Heart left ventricle (tissue), 16 donors: Measurements from ENCODE around the gene NUP35. TPM values are rescaled to one million over a fixed set of nuclear protein-coding genes. Genes with fewer than 3 reads are reported as not detected.
"Not testable (repeated sequence)": the region's sequence is repeated elsewhere in the genome, so short reads cannot be mapped to it uniquely, and the experiment has no call there.

Experiments used
- ATAC-seq, 4 donors: fragments of 200-7000 bp; cut with Tn5 transposase; one replicate each; pipeline ENCODE4 v1.9.1; 2020 to 2022; ENCODE audit warnings: moderate library complexity in 4 of 4, mild to moderate bottlenecking in 3 of 4, moderate number of reproducible peaks in 1 of 4
- DNase-seq, 5 donors: peaks; one replicate each; pipeline ENCODE4 v3.0.0-alpha.2; 2020
- H3K27ac ChIP-seq, 12 donors: fragments of 200-600 bp; sonication (generic) in 4 of 12; one replicate each; pipeline versions ENCODE4 v1.5.0 to v1.8.0; 2016 to 2022; ENCODE audit warnings: mild to moderate bottlenecking in 2 of 12
- H3K27me3 ChIP-seq, 9 donors: fragments of 200-600 bp; sonication (generic) in 2 of 9; one replicate each; pipeline versions ENCODE4 v1.5.1 to v1.8.0; 2016 to 2022; ENCODE audit warnings: mild to moderate bottlenecking in 3 of 9
- H3K36me3 ChIP-seq, 9 donors: fragments of 200-600 bp; sonication (generic) in 2 of 9; one replicate each; pipeline versions ENCODE4 v1.5.0 to v1.8.0; 2018 to 2022; ENCODE audit warnings: mild to moderate bottlenecking in 2 of 9
- H3K4me1 ChIP-seq, 12 donors: fragments of 200-600 bp; sonication (generic) in 4 of 12; one replicate each; pipeline versions ENCODE4 v1.5.0 to v1.8.0; 2016 to 2022; ENCODE audit warnings: mild to moderate bottlenecking in 3 of 12
- H3K4me3 ChIP-seq, 12 donors: fragments of 200-600 bp; sonication (generic) in 4 of 12; one replicate each; pipeline versions ENCODE4 v1.5.0 to v1.8.0; 2017 to 2022; ENCODE audit warnings: mild to moderate bottlenecking in 9 of 12, moderate library complexity in 4 of 12
- H3K9me3 ChIP-seq, 12 donors: fragments of 200-600 bp; sonication (generic) in 4 of 12; one replicate each; pipeline versions ENCODE4 v1.5.0 to v1.8.0; 2016 to 2022; ENCODE audit warnings: mild to moderate bottlenecking in 1 of 12
- POLR2A ChIP-seq, 2 donors: fragments of 450-650 bp; IDR thresholded peaks; one replicate each; pipeline ENCODE4 v1.6.1; 2017; ENCODE audit warnings: antibody characterized with exemption in 2 of 2, mild to moderate bottlenecking in 2 of 2, moderate library complexity in 2 of 2
- WGBS, 4 donors: extraction: QIAGEN DNeasy Blood & Tissue Kit in 2 of 4; methylation state at CpG; one replicate each; pipeline versions ENCODE4 v1.1.5 to v1.1.7; 2013 to 2018; 5-methylcytosine and 5-hydroxymethylcytosine counted together
- intact Hi-C, 10 donors: fragments of 100-400 bp; cut with DNase I; formaldehyde crosslinking; loops; one replicate each; pipeline versions ENCODE4 v1.11.1 to v1.14.2; 2022
- polyA plus RNA-seq, 2 donors: library from polyadenylated mRNA; stranded (reverse); fragments of 200-250 nt; gene quantifications; one replicate each; pipeline ENCODE4 v1.2.3, GENCODE V29; 2013
- total RNA-seq, 9 donors: library from RNA; depleted of rRNA in 2 of 9; stranded (reverse); fragments of >200 nt in 2 of 9; fragmentation: NEBNext Ultra II Directional in 3 of 9; extraction: Animal tissue kit (Norgen Biotek cat#: 25700) in 3 of 9; gene quantifications; one replicate each; pipeline versions ENCODE4 v1.1.0 to v1.2.4, GENCODE V29; 2016 to 2023
- TF ChIP-seq, protein P1 (sequence below), 12 donors: fragments of 200-600 bp; sonication (generic) in 4 of 12; IDR thresholded peaks; one replicate each; pipeline versions ENCODE4 v1.5.0 to v1.8.0; 2018 to 2022; ENCODE audit warnings: antibody characterized with exemption in 12 of 12, mild to moderate bottlenecking in 5 of 12
- donor health status: ischemic (EF 13 %, LVEDD 7.1; RV severe dilation, severe dysfunction).
- donor health status: healthy with polysubstance abuse.
- donor health status: DM: no; HTN: yes; CAD: no.
- donor health status: DM: no; HTN: no; CAD: no.
- donor health status: ischemic (EF 25% LVEDD 6.9; RV normal size, moderate dysfunction).
- donor health status: ischemic (EF 25% LVEDD 5.7; RV mildly dilated, moderate dysfunction).
- donor health status: healthy.
- donor health status: DM: yes; HTN: yes; CAD: no.
- donor health status: ischemic (EF 35%, LVEDD 5.7; RV mildly dilated, moderate dysfunction).
- donor health status: nonischemic (EF 11% LVEDD 7.7; RV severe dilation, severe dysfunction).
- donor health status: DM: yes; HTN: yes; CAD: no.
- donor health status: PGD.
- donor health status: ischemic (EF 29% LVEDD 5.4; RV normal size, mild dysfunction).
- donor health status: nonischemic (EF 23%, LVEDD 6.1; RV moderate dilation, normal function).

NUP35 gene
- total and polyA plus RNA-seq, 11 donors, result 5.4 to 14.4 (median 8.0) TPM

DNA sequence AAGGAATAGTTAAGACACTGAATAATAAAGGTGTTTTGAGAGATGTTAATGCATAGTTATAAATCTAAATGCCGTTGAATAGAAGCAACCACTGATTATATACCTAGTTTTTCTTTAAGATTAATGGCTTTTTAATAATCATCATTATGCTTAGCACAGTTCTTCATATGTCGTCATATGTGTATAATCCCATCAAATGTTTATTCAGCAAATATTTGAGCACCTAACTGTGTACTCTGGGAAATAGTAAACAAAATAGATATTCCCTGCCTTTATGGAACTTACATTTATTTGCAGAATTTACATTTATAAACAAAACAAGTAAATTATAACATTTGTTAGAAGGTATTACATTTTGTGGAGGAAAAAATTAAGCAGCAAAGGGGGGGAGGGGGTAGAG is 9.8 kb downstream of the NUP35 start:
- Histone ChIP-seq H3K36me3 (peaks cover 0 to 54% (median 36%) of the 10 kb centered on the region in 9 donors), H3K27ac (no peak overlapping the region), H3K27me3 (no peaks in the 10 kb centered on the region), H3K4me1 (no peaks in the 10 kb centered on the region), H3K4me3 (no peak overlapping the region), H3K9me3 (no peaks in the 10 kb centered on the region)
- DNase-seq (no peak), ATAC-seq (no peak)
- intact Hi-C loops, result no loop called here
- WGBS, 4 donors, result 71 to 99% (median 96%) methylated on average over 2 of the region's 2 CpGs
- no peak for TF ChIP-seq POLR2A (IDR thresholded peaks at IDR 0.05)
- TF ChIP-seq, protein P1, sequence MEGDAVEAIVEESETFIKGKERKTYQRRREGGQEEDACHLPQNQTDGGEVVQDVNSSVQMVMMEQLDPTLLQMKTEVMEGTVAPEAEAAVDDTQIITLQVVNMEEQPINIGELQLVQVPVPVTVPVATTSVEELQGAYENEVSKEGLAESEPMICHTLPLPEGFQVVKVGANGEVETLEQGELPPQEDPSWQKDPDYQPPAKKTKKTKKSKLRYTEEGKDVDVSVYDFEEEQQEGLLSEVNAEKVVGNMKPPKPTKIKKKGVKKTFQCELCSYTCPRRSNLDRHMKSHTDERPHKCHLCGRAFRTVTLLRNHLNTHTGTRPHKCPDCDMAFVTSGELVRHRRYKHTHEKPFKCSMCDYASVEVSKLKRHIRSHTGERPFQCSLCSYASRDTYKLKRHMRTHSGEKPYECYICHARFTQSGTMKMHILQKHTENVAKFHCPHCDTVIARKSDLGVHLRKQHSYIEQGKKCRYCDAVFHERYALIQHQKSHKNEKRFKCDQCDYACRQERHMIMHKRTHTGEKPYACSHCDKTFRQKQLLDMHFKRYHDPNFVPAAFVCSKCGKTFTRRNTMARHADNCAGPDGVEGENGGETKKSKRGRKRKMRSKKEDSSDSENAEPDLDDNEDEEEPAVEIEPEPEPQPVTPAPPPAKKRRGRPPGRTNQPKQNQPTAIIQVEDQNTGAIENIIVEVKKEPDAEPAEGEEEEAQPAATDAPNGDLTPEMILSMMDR (IDR thresholded peaks at IDR 0.05), result no peak

DNA sequence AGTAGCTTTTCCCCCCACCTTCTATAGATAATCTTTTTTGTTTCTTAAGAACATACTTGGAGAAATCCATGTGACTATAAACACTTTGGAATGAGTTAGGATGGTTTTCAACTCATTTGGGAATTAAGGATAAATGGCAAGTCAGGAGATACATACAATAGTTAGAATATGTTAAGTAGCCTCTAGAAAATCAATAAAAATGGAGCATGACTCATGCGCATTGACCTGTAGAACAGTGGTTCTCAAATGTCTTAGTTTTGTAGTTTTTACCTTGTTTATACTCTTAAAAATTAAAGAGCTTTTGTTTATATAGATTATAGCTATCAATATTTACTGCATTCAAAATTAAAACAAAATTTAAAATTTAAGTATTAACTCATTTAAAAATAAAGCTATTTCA is 24.7 kb downstream of the NUP35 start:
- Histone ChIP-seq H3K4me3 (no peak overlapping the region), H3K27ac (no peak overlapping the region), H3K36me3 (peaks cover 0 to 28% (median 10%) of the 10 kb centered on the region in 9 donors), H3K4me1 (peaks cover 0 to 19% (median 4%) of the 10 kb centered on the region in 12 donors), H3K27me3 (no peaks in the 10 kb centered on the region), H3K9me3 (peaks cover 0 to 6% (median 0%) of the 10 kb centered on the region in 12 donors)
- TF ChIP-seq POLR2A (IDR thresholded peaks at IDR 0.05), result no peak
- TF ChIP-seq, protein P1 (IDR thresholded peaks at IDR 0.05), result no peak
- DNase-seq, result no peak
- WGBS, 4 donors, result 95 to 100% (median 98%) methylated on average over 1 of the region's 1 CpG
- ATAC-seq, result no peak
- intact Hi-C loops, result no loop called here

DNA sequence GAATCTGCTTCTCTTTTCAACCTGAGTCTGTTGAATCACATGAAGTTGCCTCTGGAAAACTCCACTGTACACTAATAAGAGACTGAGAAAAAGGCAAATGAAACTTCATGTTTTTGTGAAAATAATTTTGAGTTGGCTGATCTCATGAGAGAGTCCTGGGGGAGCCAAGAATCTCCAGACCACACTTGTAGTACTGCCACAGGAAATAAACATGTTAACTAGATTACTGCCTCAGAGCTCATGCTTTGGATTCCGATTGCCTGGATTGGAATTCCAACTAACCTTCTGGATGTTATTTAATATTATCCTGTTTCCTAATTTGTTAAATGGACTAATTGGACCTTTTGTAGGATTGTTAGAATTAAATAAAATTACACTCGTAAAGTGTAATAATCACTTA is 25.2 kb downstream of the NUP35 start:
- peaks cover 0 to 19% (median 4%) of the 10 kb centered on the region in 12 donors for H3K4me1 ChIP-seq
- TF ChIP-seq, protein P1 (IDR thresholded peaks at IDR 0.05), result no peak
- no peak for TF ChIP-seq POLR2A (IDR thresholded peaks at IDR 0.05)
- intact Hi-C loops, result no loop called here
- no peaks in the 10 kb centered on the region for H3K27me3 ChIP-seq
- WGBS, 4 donors, result 48 to 57% (median 54%) methylated on average over 2 of the region's 2 CpGs
- DNase-seq, result no peak
- peak overlapping the region in 1 of 12 donors; percentile 9 for H3K27ac ChIP-seq
- H3K4me3 ChIP-seq, result no peak overlapping the region
- H3K9me3 ChIP-seq, result peaks cover 0 to 1% (median 0%) of the 10 kb centered on the region in 12 donors
- ATAC-seq, result peak in 3 of 4 donors; percentile 47 to 62 (median 57)
- H3K36me3 ChIP-seq, result peaks cover 0 to 27% (median 10%) of the 10 kb centered on the region in 9 donors

DNA sequence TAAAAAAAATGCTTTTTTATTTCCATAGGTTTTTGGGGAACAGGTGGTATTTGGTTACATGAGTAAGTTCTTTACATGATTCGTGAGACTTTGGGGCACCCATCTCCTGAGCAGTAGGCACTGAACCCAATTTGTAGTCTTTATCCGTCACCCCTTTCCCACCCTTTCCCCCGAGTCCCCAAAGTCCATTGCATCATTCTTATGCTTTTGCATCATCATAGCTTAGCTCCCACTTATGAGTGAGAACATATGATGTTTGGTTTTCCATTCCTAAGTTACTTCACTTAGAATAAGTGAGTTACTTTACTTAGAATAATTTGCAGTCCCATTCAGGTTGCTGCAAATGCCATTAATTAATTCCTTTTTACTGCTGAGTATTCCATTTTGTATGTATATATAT is 28.0 kb downstream of the NUP35 start:
- H3K27ac ChIP-seq, H3K4me3 ChIP-seq, DNase-seq, H3K9me3 ChIP-seq, intact Hi-C loops, ATAC-seq, H3K27me3 ChIP-seq: not testable (repeated sequence)
- 95 to 99% (median 97%) methylated on average over 3 of the region's 3 CpGs for WGBS, 4 donors
- peaks cover 0 to 19% (median 4%) of the 10 kb centered on the region in 12 donors for H3K4me1 ChIP-seq
- H3K36me3 ChIP-seq, result peaks cover 0 to 20% (median 10%) of the 10 kb centered on the region in 9 donors

DNA sequence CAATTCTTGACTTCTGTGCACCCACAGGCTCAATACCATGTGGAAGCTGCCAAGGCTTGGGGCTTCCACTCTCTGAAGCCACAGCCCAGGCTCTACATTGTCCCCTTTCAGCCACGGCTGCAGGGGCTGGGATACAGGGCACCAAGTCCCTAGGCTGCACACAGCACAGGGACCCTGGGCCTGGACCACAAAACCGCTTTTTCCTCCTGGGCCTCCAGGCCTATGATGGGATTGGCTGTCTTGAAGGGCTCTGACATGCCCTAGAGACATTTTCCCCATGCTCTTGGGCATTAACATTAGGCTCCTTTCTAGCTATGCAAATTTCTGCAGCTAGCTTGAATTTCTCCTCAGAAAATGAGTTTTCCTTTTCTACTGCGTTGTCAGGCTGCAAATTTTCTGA is 29.7 kb downstream of the NUP35 start:
- H3K9me3 ChIP-seq, result no peaks in the 10 kb centered on the region
- intact Hi-C loops, result no loop called here
- no peak for DNase-seq
- ATAC-seq, result no peak
- peaks cover 0 to 16% (median 3%) of the 10 kb centered on the region in 12 donors for H3K4me1 ChIP-seq
- no peak overlapping the region for H3K27ac ChIP-seq
- WGBS, 4 donors, result 99 to 100% (median 99%) methylated on average over 2 to 3 of the region's 3 CpGs
- H3K36me3 ChIP-seq, result peaks cover 0 to 30% (median 24%) of the 10 kb centered on the region in 9 donors
- TF ChIP-seq POLR2A (IDR thresholded peaks at IDR 0.05), result no peak
- TF ChIP-seq, protein P1 (IDR thresholded peaks at IDR 0.05), result no peak
- H3K4me3 ChIP-seq, result no peak overlapping the region
- no peaks in the 10 kb centered on the region for H3K27me3 ChIP-seq

DNA sequence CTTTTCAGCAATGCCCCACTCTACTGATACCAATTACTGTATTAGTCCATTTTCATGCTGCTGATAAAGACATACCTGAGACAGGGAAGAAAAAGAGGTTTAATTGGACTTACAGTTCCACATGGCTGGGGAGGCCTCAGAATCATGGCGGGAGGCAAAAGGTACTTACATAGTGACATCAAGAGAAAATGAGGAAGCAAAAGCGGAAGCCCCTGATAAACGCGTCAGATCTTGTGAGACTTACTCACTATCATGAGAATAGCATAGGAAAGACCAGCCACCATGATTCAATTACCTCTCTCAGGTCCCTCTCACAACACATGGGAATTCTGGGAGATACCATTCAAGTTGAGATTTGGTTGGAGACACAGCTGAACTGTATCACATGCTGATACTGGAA is 30.5 kb downstream of the NUP35 start:
- H3K9me3 ChIP-seq, H3K4me3 ChIP-seq, DNase-seq, intact Hi-C loops, ATAC-seq, H3K4me1 ChIP-seq, H3K27ac ChIP-seq, H3K27me3 ChIP-seq: not testable (repeated sequence)
- WGBS, 4 donors, result 69 to 72% (median 70%) methylated on average over 4 of the region's 4 CpGs
- H3K36me3 ChIP-seq, result peaks cover 0 to 38% (median 32%) of the 10 kb centered on the region in 9 donors
